SHP77 treated with DMSO at 0.1 percent for 48 hours (cell line): Measurements from ENCODE around the gene CDK5RAP2.
"Not testable (repeated sequence)": the region's sequence is repeated elsewhere in the genome, so short reads cannot be mapped to it uniquely, and the experiment has no call there.

Experiments used
- DNase-seq: peaks from one replicate; lab custom pipeline; 2025; lab: John Stamatoyannopoulos, UW

Gene CDK5RAP2

GRCh38 chr9:120580051-120580896 lies at the start of gene CDK5RAP2:
CDK5RAP2 (minus strand) TSS chr9:120580167; CDS start chr9:120579978, 189 bp downstream.
- DNase-seq: peak; percentile 97

GRCh38 chr9:120628925-120629497 lies 49.0 kb upstream of the CDK5RAP2 start:
- not testable (repeated sequence) for DNase-seq

- DNase-seq: no peak
Observed at GRCh38 chr9:120628207-120628924, 48.4 kb upstream of the CDK5RAP2 start.

DNA sequence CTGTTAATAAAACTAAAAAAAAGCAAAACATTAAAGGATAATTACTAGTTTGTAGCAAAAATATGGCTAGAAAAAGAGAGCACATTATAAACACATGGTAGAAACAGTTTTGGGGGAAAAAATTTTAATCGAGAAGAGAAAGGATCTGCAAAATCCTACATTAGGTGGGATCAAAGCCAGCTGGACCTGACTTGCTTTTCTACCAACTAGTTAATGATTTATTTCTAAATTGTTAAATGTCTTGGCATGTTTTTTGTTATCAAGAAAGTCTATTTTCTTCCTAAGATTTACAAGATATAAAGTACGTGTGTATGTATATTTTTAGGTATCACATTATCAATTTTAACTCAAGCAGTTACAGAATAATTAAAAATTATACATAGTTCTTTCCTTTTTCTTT lies 47.1 kb upstream of the CDK5RAP2 start:
- no peak for DNase-seq

DNA sequence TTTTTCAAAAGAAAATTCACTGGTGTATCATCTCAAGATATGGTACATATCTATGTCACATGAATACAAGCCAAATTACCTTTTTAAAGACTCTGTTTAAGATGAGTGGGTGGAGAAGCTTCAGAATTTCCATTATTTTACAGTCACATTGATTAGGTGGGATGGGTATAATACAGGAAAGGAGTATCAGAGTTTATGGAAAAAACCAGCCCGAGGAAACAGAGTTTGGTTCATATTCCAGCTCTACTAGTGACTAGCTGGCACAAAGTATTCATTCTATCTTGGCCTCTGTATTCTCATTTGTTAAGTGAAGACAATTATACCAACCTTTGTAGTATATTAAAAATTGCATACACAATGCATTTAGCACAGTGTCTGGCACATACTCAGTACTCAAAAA lies 46.5 kb upstream of the CDK5RAP2 start:
- DNase-seq: no peak

DNA sequence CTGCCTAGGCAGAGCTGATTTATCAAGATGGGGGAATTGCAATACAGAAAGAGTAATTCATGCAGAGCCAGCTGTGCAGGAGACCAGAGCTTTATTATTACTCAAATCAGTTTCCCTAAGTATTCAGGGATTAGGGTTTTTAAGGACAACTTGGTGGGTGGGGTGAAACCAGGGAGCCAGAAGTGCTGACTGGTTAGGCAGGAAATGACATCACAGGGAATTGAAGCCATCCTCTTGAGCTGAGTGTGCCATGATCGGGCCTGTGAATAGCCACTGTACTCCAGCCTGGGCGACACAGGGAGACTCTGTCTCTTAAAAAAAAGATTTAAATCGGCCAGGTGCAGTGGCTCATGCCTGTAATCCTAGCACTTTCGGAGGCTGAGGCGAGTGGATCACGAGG lies 45.3 kb upstream of the CDK5RAP2 start:
- no peak for DNase-seq

DNA sequence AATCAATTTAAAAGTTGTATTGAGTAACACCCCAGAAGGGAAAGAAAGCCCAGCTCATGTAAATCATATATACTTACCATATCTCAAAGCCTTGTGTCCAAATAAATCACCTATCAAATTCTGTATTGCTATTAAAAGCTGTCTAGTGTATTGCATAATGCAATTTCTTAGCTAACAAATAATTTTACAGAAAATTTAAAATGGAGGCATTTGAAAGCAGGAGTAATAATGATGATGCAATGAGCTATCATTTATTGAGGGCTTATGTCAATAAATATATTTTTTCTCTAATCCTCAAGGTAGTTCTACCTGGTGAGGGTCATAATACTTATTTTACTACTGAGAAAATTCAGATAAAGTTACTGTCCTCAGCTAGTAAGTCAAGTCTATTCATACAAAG lies 42.8 kb upstream of the CDK5RAP2 start:
- DNase-seq: no peak

DNA sequence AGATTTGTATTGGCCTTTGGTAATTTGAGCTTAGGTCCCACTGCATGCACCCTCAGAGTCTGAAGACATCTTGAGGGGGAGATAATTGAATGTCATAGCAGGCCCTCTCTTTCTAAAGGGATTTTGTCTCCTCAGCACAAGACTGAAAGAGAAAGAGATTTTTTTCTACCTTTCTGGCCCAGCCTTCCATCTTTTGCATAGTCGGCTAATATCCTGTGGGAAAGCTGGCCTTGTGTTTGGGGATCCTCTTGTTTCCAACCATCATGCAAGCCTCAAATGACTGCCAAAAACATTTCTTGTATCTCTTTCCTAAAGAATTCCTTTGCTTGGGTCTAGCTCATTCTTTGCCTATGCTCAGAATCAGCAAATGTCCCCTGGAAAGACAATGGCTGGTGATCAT lies 42.0 kb upstream of the CDK5RAP2 start:
- DNase-seq: no peak

- DNase-seq: peak; percentile 16
Observed at GRCh38 chr9:120619751-120620655, 40.0 kb upstream of the CDK5RAP2 start.

DNA sequence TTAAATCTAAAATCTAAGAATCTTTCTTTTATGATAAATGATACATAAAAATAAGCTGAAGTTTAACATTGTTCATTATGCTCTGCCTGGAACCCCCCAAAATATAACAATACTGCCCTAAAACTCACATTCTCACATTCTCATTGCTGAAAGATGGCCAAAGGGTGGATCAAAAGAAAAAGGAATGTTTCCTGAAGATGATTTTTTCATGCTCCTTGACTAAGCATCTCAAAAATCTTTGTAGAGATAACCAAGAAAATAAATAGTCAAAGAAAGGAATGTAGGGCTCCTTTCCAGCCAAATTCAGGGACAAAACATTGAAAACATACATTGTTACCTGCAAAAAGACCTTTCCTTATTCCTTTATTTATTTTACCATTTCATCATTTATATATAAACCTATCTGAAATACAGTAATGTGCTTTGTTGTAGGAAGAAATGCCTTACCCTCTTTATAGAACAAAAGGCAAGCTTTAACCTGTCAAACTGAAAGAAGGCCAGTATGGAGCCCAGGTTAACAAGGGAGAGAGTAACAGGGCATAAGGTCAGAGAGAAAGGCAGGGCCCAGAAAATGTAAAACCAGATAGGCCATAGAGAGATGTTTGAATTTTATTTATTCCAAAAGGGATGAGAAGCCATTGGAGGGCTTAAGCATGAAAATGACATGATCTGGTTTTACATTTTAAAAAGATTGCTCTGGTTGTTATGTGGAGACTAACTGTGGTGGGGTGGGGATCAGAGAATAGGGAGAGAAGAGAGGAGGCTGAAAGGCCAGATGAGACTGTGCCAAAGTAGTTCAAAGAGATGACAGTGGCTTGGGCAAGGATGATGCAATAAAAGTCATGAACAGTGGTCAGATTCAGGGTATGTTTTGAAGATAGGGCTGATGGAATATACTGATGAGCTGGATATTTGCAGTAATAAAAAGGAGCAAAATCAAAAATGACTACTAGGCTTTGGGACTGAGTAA lies 37.3 kb upstream of the CDK5RAP2 start:
- no peak for DNase-seq

DNA sequence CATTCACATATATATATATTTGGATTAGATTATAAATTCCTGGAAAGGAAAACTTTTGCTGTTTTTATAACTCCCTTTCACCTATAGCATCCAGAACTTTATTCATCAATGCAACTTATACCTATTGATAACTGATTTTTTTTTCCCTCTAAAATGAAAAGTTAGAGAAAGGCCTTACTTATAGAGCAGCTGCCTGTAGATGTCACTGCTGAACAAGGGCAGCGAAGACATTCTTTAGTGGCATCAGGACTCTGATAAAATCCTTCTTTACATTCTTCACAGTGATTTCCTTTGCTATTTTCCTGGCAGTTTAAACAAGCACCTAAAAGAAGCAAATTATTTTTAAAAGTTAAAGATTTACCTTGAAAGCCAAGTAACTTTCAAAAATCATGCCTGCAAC lies 32.3 kb upstream of the CDK5RAP2 start:
- no peak for DNase-seq

GRCh38 chr9:120611690-120612068 lies 31.7 kb upstream of the CDK5RAP2 start:
- no peak for DNase-seq

GRCh38 chr9:120610975-120611689 lies 31.2 kb upstream of the CDK5RAP2 start:
- DNase-seq: no peak

- DNase-seq: no peak
Observed at GRCh38 chr9:120609636-120610035, 29.7 kb upstream of the CDK5RAP2 start.

GRCh38 chr9:120608421-120608820 lies 28.5 kb upstream of the CDK5RAP2 start:
- no peak for DNase-seq

DNA sequence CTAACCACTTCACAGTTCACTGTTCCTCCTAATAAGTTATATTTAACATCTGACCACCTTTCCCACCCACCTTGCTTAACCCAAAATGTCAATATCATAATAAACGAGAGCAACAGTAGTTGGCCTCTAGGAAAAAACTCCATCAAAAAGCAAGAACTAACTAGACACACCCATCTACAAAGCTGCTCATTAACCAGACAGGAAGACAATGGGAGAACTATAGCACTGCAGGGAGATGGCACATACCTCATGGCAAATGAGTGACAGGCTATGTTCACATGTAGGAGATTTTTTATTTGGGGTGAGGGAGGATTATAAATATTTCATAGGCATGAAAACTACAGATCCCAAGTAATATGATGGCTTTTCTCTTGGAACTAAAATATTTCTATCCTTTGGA lies 23.6 kb upstream of the CDK5RAP2 start:
- DNase-seq: no peak

- no peak for DNase-seq
Observed at GRCh38 chr9:120603010-120603409, 23.0 kb upstream of the CDK5RAP2 start.

- no peak for DNase-seq
Observed at GRCh38 chr9:120593955-120594277, 13.9 kb upstream of the CDK5RAP2 start.

- no peak for DNase-seq
Observed at GRCh38 chr9:120593250-120593954, 13.4 kb upstream of the CDK5RAP2 start.

DNA sequence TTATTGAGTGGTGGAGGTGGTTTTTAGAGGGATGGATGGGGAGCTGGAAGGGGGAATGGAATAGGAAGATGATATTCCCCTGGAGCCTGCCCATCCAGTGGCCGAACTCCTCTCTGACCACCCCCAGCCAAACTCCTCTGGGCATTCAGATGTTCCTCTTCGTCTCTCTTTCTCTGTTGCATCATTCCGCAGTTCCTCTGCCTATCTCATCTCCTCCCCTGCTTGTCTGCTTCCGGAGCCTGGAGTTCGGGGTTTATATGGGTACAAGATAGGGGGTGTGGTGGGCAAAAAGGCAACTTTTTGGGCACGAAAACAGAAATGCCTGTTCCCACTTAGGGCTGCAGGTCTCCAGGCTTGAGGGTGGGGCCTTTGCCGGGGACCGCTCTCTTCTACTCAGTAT lies 12.2 kb upstream of the CDK5RAP2 start:
- DNase-seq: no peak
